GM10266 (cell line): Measurements from ENCODE around the gene RCOR1.

ENCODE experiments used
- DNase-seq: peaks from one replicate; pipeline ENCODE4 v3.0.0; 2012; ENCODE audit errors: extremely low spot score
- CTCF ChIP-seq: IDR thresholded peaks from 2 replicates; pipeline ENCODE4 v1.5.1; 2012; ENCODE audit warnings: mild to moderate bottlenecking, low read depth; ENCODE audit not compliant: control insufficient read depth, insufficient read depth; ENCODE audit errors: missing control alignments

Gene RCOR1

GRCh38 chr14:102551995-102552705 lies 40.3 kb upstream of the RCOR1 start:
- no peak for TF ChIP-seq CTCF
- no peak for DNase-seq

GRCh38 chr14:102554821-102555819 lies 37.3 kb upstream of the RCOR1 start:
- no peak for TF ChIP-seq CTCF
- peak; percentile 81 for DNase-seq

GRCh38 chr14:102556098-102556677 lies 36.3 kb upstream of the RCOR1 start:
- TF ChIP-seq CTCF = no peak
- no peak for DNase-seq

- TF ChIP-seq CTCF = no peak
- DNase-seq = no peak
Observed at GRCh38 chr14:102557434-102558226, 34.8 kb upstream of the RCOR1 start.

GRCh38 chr14:102558556-102558955 lies 33.9 kb upstream of the RCOR1 start:
- TF ChIP-seq CTCF = no peak
- no peak for DNase-seq

GRCh38 chr14:102560458-102561261 lies 31.8 kb upstream of the RCOR1 start:
- no peak for DNase-seq
- no peak for TF ChIP-seq CTCF
